DOHH2 (cell line): ENCODE measurements around the gene PLXNB1.

Experiments used
- CTCF ChIP-seq: fragments of 200-600 bp; sonication (generic); IDR thresholded peaks from one replicate; pipeline ENCODE4 v1.5.1; 2014; ENCODE audit warnings: antibody characterized with exemption, mild to moderate bottlenecking, low read depth, low read length; ENCODE audit not compliant: poor library complexity, severe bottlenecking
- EZH2phosphoT487 ChIP-seq: fragments of 200-600 bp; sonication (generic); IDR thresholded peaks from 2 replicates; pipeline ENCODE4 v1.6.1; 2017; ENCODE audit warnings: borderline replicate concordance, mild to moderate bottlenecking, antibody characterized with exemption, low read length, moderate library complexity, mixed read lengths

- peak; percentile 21 for TF ChIP-seq CTCF
- TF ChIP-seq EZH2phosphoT487, result no peak
Observed at GRCh38 chr3:48415251-48415953, 14.5 kb downstream of the PLXNB1 start.
